RPMI8226 (cell line): ENCODE results near the gene KRT36.

Experiments
- DNase-seq: peaks from one replicate; pipeline ENCODE4 v3.0.0-alpha.2; 2015

KRT36 gene

GRCh38 chr17:41521574-41522261, 32.0 kb upstream of the KRT36 start:
- peak; percentile 66 for DNase-seq

- DNase-seq: peak; percentile 94
Measured at GRCh38 chr17:41520821-41521521, 31.3 kb upstream of the KRT36 start.

- DNase-seq: no peak
Measured at GRCh38 chr17:41519501-41520224, 30.0 kb upstream of the KRT36 start.

- peak; percentile 92 for DNase-seq
Measured at GRCh38 chr17:41518789-41519449, 29.2 kb upstream of the KRT36 start, which contains the start of gene KRT15. TSS of gene KRT15 (minus strand) at chr17:41518890. CDS start at chr17:41518827, 63 bp downstream.

GRCh38 chr17:41518031-41518430, 28.3 kb upstream of the KRT36 start:
- DNase-seq: peak; percentile 90

- DNase-seq: peak; percentile 71
Measured at GRCh38 chr17:41516830-41517283, 27.1 kb upstream of the KRT36 start.

GRCh38 chr17:41516147-41516829, 26.6 kb upstream of the KRT36 start:
- peak; percentile 47 for DNase-seq

GRCh38 chr17:41513168-41513547, 23.4 kb upstream of the KRT36 start:
- DNase-seq: no peak

- peak; percentile 42 for DNase-seq
Measured at GRCh38 chr17:41512546-41513167, 22.9 kb upstream of the KRT36 start.

GRCh38 chr17:41511716-41512115, 22.0 kb upstream of the KRT36 start:
- no peak for DNase-seq

- peak; percentile 31 for DNase-seq
Measured at GRCh38 chr17:41511116-41511515, 21.4 kb upstream of the KRT36 start.

GRCh38 chr17:41510251-41511065, 20.7 kb upstream of the KRT36 start:
- DNase-seq: peak; percentile 66

- DNase-seq: peak; percentile 96
Measured at GRCh38 chr17:41507315-41507880, 17.7 kb upstream of the KRT36 start.

GRCh38 chr17:41505809-41506767, 16.4 kb upstream of the KRT36 start:
- peak; percentile 74 for DNase-seq

GRCh38 chr17:41505007-41505808, 15.5 kb upstream of the KRT36 start, which contains the start of gene KRT13:
TSS of gene KRT13 (minus strand) at chr17:41505612. CDS start at chr17:41505550, 62 bp downstream.
- DNase-seq: no peak

- no peak for DNase-seq
Measured at GRCh38 chr17:41504246-41504977, 14.7 kb upstream of the KRT36 start.

- DNase-seq: no peak
Measured at GRCh38 chr17:41503202-41503601, 13.5 kb upstream of the KRT36 start.
